ENCODE measurements around the gene RHNO1.

The RHNO1 gene

GRCh38 chr12:2876431-2877046, 484 bp upstream of the RHNO1 start:
- Histone ChIP-seq H3K9ac (ENCODE audit: low read length) (peak overlapping the region; percentile 94), H3K9me3 (ENCODE audit: insufficient read depth, low read length) (no peaks in the 10 kb centered on the region), H3K27me3 (ENCODE audit: low read length) (no peaks in the 10 kb centered on the region), H4K20me1 (ENCODE audit: low read depth, low read length) (no peaks in the 10 kb centered on the region), H3K4me2 (ENCODE audit: low read depth, low read length, poor library complexity, severe bottlenecking) (peak overlapping the region; percentile 100), H3F3A (ENCODE audit: insufficient read depth) (no peaks in the 10 kb centered on the region), H3K36me3 (ENCODE audit: low read length) (peaks cover 16% of the 10 kb centered on the region), H3K9me2 (replicated peaks; ENCODE audit: insufficient read depth, low read length) (no peaks in the 10 kb centered on the region), H3K27ac (ENCODE audit: low read depth, low read length) (peak overlapping the region; percentile 74), H2AFZ (ENCODE audit: low read depth, low read length, severe bottlenecking) (peak overlapping the region; percentile 17), H3K79me2 (ENCODE audit: insufficient read depth, low read length) (peaks cover 83% of the 10 kb centered on the region), H3K4me3 (ENCODE audit: insufficient read depth, low read length, poor library complexity, severe bottlenecking) (peak overlapping the region; percentile 74)
- TF ChIP-seq EZH2phosphoT487 (conservative IDR thresholded peaks at IDR 0.05; ENCODE audit: low read length) = no peak
- TF ChIP-seq CTCF (IDR thresholded peaks at IDR 0.05; ENCODE audit: insufficient read depth, low read length, poor library complexity, severe bottlenecking) = no peak

DNA sequence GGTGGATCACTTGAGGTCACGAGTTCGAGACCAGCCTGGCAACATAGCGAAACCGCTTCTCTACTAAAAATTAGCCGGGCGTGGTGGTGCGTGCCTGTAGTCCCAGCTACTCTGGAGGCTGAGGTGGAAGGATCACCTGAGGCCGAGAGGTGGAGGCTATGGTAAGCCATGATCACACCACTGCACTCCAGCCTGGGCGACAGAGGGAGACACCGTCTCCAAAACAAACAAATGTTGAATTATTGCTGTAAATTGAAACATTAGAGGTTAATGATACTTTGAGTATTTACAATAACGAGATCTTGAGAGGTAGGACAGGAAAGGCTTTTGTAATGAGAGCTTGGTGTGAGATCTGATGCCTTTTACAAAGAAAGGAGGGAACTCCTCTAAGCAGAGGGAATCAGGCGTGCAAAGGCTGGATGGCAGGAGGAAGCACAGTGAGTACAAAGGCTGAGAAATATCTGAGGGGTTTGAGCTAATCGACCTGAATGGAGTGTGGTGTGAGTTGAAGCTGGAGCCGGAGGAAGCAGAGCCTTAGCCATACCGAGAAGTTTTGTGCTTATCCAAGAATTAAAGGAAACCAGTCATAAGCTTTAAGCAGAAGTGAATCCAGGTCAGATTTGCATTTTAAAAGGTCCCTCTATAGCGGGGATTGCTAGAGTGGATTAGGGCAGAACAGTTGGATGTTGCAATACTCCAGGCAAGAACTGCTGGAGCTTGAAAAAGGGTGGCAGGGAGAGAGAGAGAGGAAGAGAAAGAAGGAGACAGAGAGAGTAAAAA, 1.1 kb downstream of the RHNO1 start:
- TF ChIP-seq CTCF (IDR thresholded peaks at IDR 0.05; ENCODE audit: insufficient read depth, low read length, poor library complexity, severe bottlenecking) = no peak
- no peak for TF ChIP-seq EZH2phosphoT487 (conservative IDR thresholded peaks at IDR 0.05; ENCODE audit: low read length)
- peak overlapping the region; percentile 100 for H3K4me2 ChIP-seq (ENCODE audit: low read depth, low read length, poor library complexity, severe bottlenecking)
- H4K20me1 ChIP-seq (ENCODE audit: low read depth, low read length) = no peaks in the 10 kb centered on the region; the same call in 1 of the 2 replicates
- peak overlapping the region; percentile 94 for H3K9ac ChIP-seq (ENCODE audit: low read length)
- H3K9me2 ChIP-seq (replicated peaks; ENCODE audit: insufficient read depth, low read length) = no peaks in the 10 kb centered on the region
- H3K27ac ChIP-seq (ENCODE audit: low read depth, low read length) = peak overlapping the region; percentile 74
- H3F3A ChIP-seq (ENCODE audit: insufficient read depth) = no peaks in the 10 kb centered on the region
- H3K9me3 ChIP-seq (ENCODE audit: insufficient read depth, low read length) = no peaks in the 10 kb centered on the region
- H3K27me3 ChIP-seq (ENCODE audit: low read length) = no peaks in the 10 kb centered on the region
- H3K36me3 ChIP-seq (ENCODE audit: low read length) = peaks cover 12% of the 10 kb centered on the region; the same call in 1 of the 2 replicates
- H3K4me3 ChIP-seq (ENCODE audit: insufficient read depth, low read length, poor library complexity, severe bottlenecking) = peak overlapping the region; percentile 74
- H2AFZ ChIP-seq (ENCODE audit: low read depth, low read length, severe bottlenecking) = no peak overlapping the region
- H3K79me2 ChIP-seq (ENCODE audit: insufficient read depth, low read length) = peaks cover 89% of the 10 kb centered on the region

- no peaks in the 10 kb centered on the region for H3K9me2 ChIP-seq (replicated peaks; ENCODE audit: insufficient read depth, low read length)
- no peak overlapping the region for H3K4me3 ChIP-seq (ENCODE audit: insufficient read depth, low read length, poor library complexity, severe bottlenecking)
- H4K20me1 ChIP-seq (ENCODE audit: low read depth, low read length) = no peaks in the 10 kb centered on the region; the same call in 1 of the 2 replicates
- H3K9me3 ChIP-seq (ENCODE audit: insufficient read depth, low read length) = no peaks in the 10 kb centered on the region
- no peak overlapping the region for H3K4me2 ChIP-seq (ENCODE audit: low read depth, low read length, poor library complexity, severe bottlenecking)
- H3K27ac ChIP-seq (ENCODE audit: low read depth, low read length) = no peak overlapping the region
- H3K79me2 ChIP-seq (ENCODE audit: insufficient read depth, low read length) = peaks cover 75% of the 10 kb centered on the region
- TF ChIP-seq CTCF (IDR thresholded peaks at IDR 0.05; ENCODE audit: insufficient read depth, low read length, poor library complexity, severe bottlenecking) (no peak), EZH2phosphoT487 (conservative IDR thresholded peaks at IDR 0.05; ENCODE audit: low read length) (no peak)
- H2AFZ ChIP-seq (ENCODE audit: low read depth, low read length, severe bottlenecking) = no peak overlapping the region
- no peak overlapping the region for H3K9ac ChIP-seq (ENCODE audit: low read length)
- H3K27me3 ChIP-seq (ENCODE audit: low read length) = no peaks in the 10 kb centered on the region
- H3K36me3 ChIP-seq (ENCODE audit: low read length) = peaks cover 3% of the 10 kb centered on the region; the same call in 1 of the 2 replicates
- no peaks in the 10 kb centered on the region for H3F3A ChIP-seq (ENCODE audit: insufficient read depth)
Measured at GRCh38 chr12:2879853-2880252, 2.8 kb downstream of the RHNO1 start.

All from SU-DHL-6 (cell line).